ENCODE data around the gene LITAFD. TPM values are rescaled to one million over a fixed set of nuclear protein-coding genes. Genes with fewer than 3 reads are reported as not detected.

LITAFD gene
- total and polyA plus RNA-seq, 4 donors = not detected

DNA sequence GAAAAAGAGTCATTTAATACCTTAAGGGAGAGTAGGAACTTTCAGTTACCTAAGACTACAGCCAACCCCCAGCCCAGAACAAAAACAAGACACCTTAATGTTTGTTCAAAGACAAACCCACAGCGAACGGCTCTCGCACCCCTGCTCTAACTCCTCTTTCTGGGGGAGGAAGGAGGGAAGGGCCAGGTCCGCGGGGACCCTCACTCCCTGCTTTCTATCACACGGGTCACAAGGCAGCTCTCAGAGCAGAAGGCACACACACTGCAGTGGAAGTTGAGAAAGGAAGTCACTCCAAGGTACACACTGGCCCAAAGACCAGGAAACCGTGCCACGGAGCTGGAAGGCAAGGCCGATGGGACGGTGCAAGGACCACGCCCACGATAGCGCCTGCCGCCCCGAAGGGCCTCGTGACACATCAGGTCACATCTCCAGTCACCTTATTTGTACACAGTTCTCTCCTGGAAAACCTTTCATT lies 10.0 kb downstream of the LITAFD start:
- no peak overlapping the region for H3K9ac ChIP-seq (ENCODE audit: insufficient read depth in 1 of 2, low read length in 2 of 2)
- H3K4me3 ChIP-seq = no peak overlapping the region
- H3K9me3 ChIP-seq (ENCODE audit: control insufficient read depth in 4 of 4, insufficient read depth in 3 of 4, low read length in 3 of 4) = no peaks in the 10 kb centered on the region
- 85 to 90% methylated on average over 16 of the region's 16 CpGs for WGBS, 2 donors
- H3K36me3 ChIP-seq (ENCODE audit: control insufficient read depth in 4 of 4, insufficient read depth in 4 of 4, low read length in 4 of 4) = peaks cover 29 to 67% (median 44%) of the 10 kb centered on the region in 4 donors
- DNase-seq = peak in 1 of 3 donors; percentile 5
- no peak overlapping the region for H3K27ac ChIP-seq (ENCODE audit: low read depth in 1 of 2, low read length in 1 of 2)
- TF ChIP-seq CTCF (IDR thresholded peaks at IDR 0.05; ENCODE audit: control extremely low read depth, extremely low read depth) = no peak
- no peak for ATAC-seq (ENCODE audit: insufficient read depth, low FRiP score)
- no peaks in the 10 kb centered on the region for H3K4me1 ChIP-seq (ENCODE audit: control insufficient read depth in 5 of 5, insufficient read depth in 5 of 5, low read length in 5 of 5)
- no peaks in the 10 kb centered on the region for H3K27me3 ChIP-seq (ENCODE audit: control insufficient read depth in 3 of 3, insufficient read depth in 3 of 3, low read length in 2 of 3)

- Histone ChIP-seq H3K27ac (ENCODE audit: low read depth in 1 of 2, low read length in 1 of 2) (no peak overlapping the region), H3K4me1 (ENCODE audit: control insufficient read depth in 5 of 5, insufficient read depth in 5 of 5, low read length in 5 of 5) (no peaks in the 10 kb centered on the region), H3K4me3 (no peak overlapping the region), H3K27me3 (ENCODE audit: control insufficient read depth in 3 of 3, insufficient read depth in 3 of 3, low read length in 2 of 3) (no peaks in the 10 kb centered on the region), H3K36me3 (ENCODE audit: control insufficient read depth in 4 of 4, insufficient read depth in 4 of 4, low read length in 4 of 4) (peaks cover 35 to 68% (median 50%) of the 10 kb centered on the region in 4 donors), H3K9ac (ENCODE audit: insufficient read depth in 1 of 2, low read length in 2 of 2) (no peak overlapping the region), H3K9me3 (ENCODE audit: control insufficient read depth in 4 of 4, insufficient read depth in 3 of 4, low read length in 3 of 4) (no peaks in the 10 kb centered on the region)
- TF ChIP-seq CTCF (IDR thresholded peaks at IDR 0.05; ENCODE audit: control extremely low read depth, extremely low read depth) = no peak
- DNase-seq (no peak), ATAC-seq (ENCODE audit: insufficient read depth, low FRiP score) (no peak)
- WGBS, 2 donors = 76 to 77% methylated on average over 9 of the region's 9 CpGs
Measured at GRCh38 chr16:8893426-8893825, 11.3 kb downstream of the LITAFD start.

- WGBS, 2 donors = 88 to 89% methylated on average over 14 of the region's 14 CpGs
- H3K4me3 ChIP-seq = no peak overlapping the region
- no peak overlapping the region for H3K9ac ChIP-seq (ENCODE audit: insufficient read depth in 1 of 2, low read length in 2 of 2)
- peaks cover 40 to 71% (median 56%) of the 10 kb centered on the region in 4 donors for H3K36me3 ChIP-seq (ENCODE audit: control insufficient read depth in 4 of 4, insufficient read depth in 4 of 4, low read length in 4 of 4)
- no peaks in the 10 kb centered on the region for H3K4me1 ChIP-seq (ENCODE audit: control insufficient read depth in 5 of 5, insufficient read depth in 5 of 5, low read length in 5 of 5)
- no peak overlapping the region for H3K27ac ChIP-seq (ENCODE audit: low read depth in 1 of 2, low read length in 1 of 2)
- H3K27me3 ChIP-seq (ENCODE audit: control insufficient read depth in 3 of 3, insufficient read depth in 3 of 3, low read length in 2 of 3) = no peaks in the 10 kb centered on the region
- TF ChIP-seq CTCF (IDR thresholded peaks at IDR 0.05; ENCODE audit: control extremely low read depth, extremely low read depth) = no peak
- H3K9me3 ChIP-seq (ENCODE audit: control insufficient read depth in 4 of 4, insufficient read depth in 3 of 4, low read length in 3 of 4) = no peaks in the 10 kb centered on the region
- DNase-seq (no peak), ATAC-seq (ENCODE audit: insufficient read depth, low FRiP score) (no peak)
Measured at GRCh38 chr16:8893976-8894690, 12.0 kb downstream of the LITAFD start.
